SHP77 treated with DMSO at 0.1 percent for 48 hours (cell line): ENCODE results near the gene LMAN2.

Experiments used
- DNase-seq: peaks from one replicate; lab custom pipeline; 2025; lab: John Stamatoyannopoulos, UW

LMAN2 gene

GRCh38 chr5:177327539-177328522 lies 23.6 kb downstream of the LMAN2 start:
- DNase-seq: no peak

- DNase-seq: no peak
These were observed 25.5 kb downstream of the LMAN2 start for GRCh38 chr5:177325868-177326381.

GRCh38 chr5:177320879-177321278 lies 30.6 kb downstream of the LMAN2 start:
- DNase-seq: no peak

GRCh38 chr5:177319913-177320588 lies 31.4 kb downstream of the LMAN2 start:
- no peak for DNase-seq

- peak; percentile 44 for DNase-seq
These were observed 33.5 kb downstream of the LMAN2 start for GRCh38 chr5:177317959-177318377.

GRCh38 chr5:177316005-177316404 lies 35.5 kb downstream of the LMAN2 start:
- no peak for DNase-seq

GRCh38 chr5:177315411-177315810 lies 36.1 kb downstream of the LMAN2 start:
- DNase-seq: no peak

- no peak for DNase-seq
These were observed 36.8 kb downstream of the LMAN2 start for GRCh38 chr5:177314376-177315342.

- DNase-seq: no peak
These were observed 37.8 kb downstream of the LMAN2 start for GRCh38 chr5:177313561-177314259.

GRCh38 chr5:177312649-177313181 lies 38.8 kb downstream of the LMAN2 start:
- DNase-seq: no peak

GRCh38 chr5:177311723-177312648 lies 39.5 kb downstream of the LMAN2 start, which contains the start of gene MXD3:
Gene MXD3 (minus strand): TSS chr5:177311898. CDS start chr5:177311830, 68 bp downstream.
- DNase-seq: peak; percentile 92

- DNase-seq: no peak
These were observed 40.1 kb downstream of the LMAN2 start for GRCh38 chr5:177311392-177311722.

GRCh38 chr5:177310757-177311391 lies 40.6 kb downstream of the LMAN2 start:
- DNase-seq: no peak

- DNase-seq: no peak
These were observed 41.1 kb downstream of the LMAN2 start for GRCh38 chr5:177310332-177310731.

GRCh38 chr5:177309351-177310191 lies 41.9 kb downstream of the LMAN2 start:
- DNase-seq: peak; percentile 38

- DNase-seq: no peak
These were observed 42.7 kb downstream of the LMAN2 start for GRCh38 chr5:177308740-177309139.

- DNase-seq: no peak
These were observed 43.7 kb downstream of the LMAN2 start for GRCh38 chr5:177307544-177308363.
